HEK293 (cell line): ENCODE measurements around the gene GSK3B.

ENCODE experiments used
- ELK4 ChIP-seq: IDR thresholded peaks from 2 replicates; pipeline ENCODE4 v1.6.1; 2011; ENCODE audit warnings: mild to moderate bottlenecking, low read depth, low read length, borderline replicate concordance
- SCRT1 ChIP-seq: fragments of 450-650 bp; formaldehyde crosslinking; IDR thresholded peaks from 2 replicates; pipeline ENCODE4 v1.5.1; 2016; ENCODE audit warnings: missing biosample characterization, missing genetic modification characterization, borderline replicate concordance
- YY1 ChIP-seq: fragments of 450-650 bp; formaldehyde crosslinking; IDR thresholded peaks from 2 replicates; pipeline ENCODE4 v1.5.1; 2018; ENCODE audit warnings: missing biosample characterization, missing genetic modification characterization
- ZBTB1 ChIP-seq: fragments of 450-650 bp; formaldehyde crosslinking; IDR thresholded peaks from 2 replicates; pipeline ENCODE4 v1.5.1; 2016; ENCODE audit warnings: missing biosample characterization, missing genetic modification characterization
- ZBTB20 ChIP-seq: fragments of 450-650 bp; formaldehyde crosslinking; IDR thresholded peaks from 2 replicates; pipeline ENCODE4 v1.5.1; 2016; ENCODE audit warnings: missing biosample characterization, missing genetic modification characterization
- ZBTB26 ChIP-seq: fragments of 450-650 bp; formaldehyde crosslinking; optimal IDR thresholded peaks from 2 replicates; pipeline ENCODE3; 2016; ENCODE audit warnings: missing biosample characterization, mild to moderate bottlenecking, missing genetic modification characterization
- ZNF121 ChIP-seq: fragments of 450-650 bp; formaldehyde crosslinking; IDR thresholded peaks from 2 replicates; pipeline ENCODE4 v1.5.1; 2016; ENCODE audit warnings: missing biosample characterization, missing genetic modification characterization
- ZNF2 ChIP-seq: fragments of 450-650 bp; formaldehyde crosslinking; IDR thresholded peaks from 2 replicates; pipeline ENCODE4 v1.5.1; 2016; ENCODE audit warnings: missing biosample characterization, missing genetic modification characterization
- ZNF335 ChIP-seq: fragments of 450-650 bp; formaldehyde crosslinking; conservative IDR thresholded peaks from 2 replicates; pipeline ENCODE4 v1.5.1; 2016; ENCODE audit warnings: missing biosample characterization, missing genetic modification characterization
- ZNF398 ChIP-seq: fragments of 450-650 bp; formaldehyde crosslinking; IDR thresholded peaks from 2 replicates; pipeline ENCODE4 v1.5.1; 2017; ENCODE audit warnings: missing biosample characterization, missing genetic modification characterization
- ZNF423 ChIP-seq: fragments of 450-650 bp; formaldehyde crosslinking; IDR thresholded peaks from 2 replicates; pipeline ENCODE4 v1.5.1; 2016; ENCODE audit warnings: missing biosample characterization, missing genetic modification characterization
- ZNF776 ChIP-seq: fragments of 450-650 bp; formaldehyde crosslinking; IDR thresholded peaks from 2 replicates; pipeline ENCODE4 v1.5.0; 2017; ENCODE audit warnings: missing biosample characterization, missing genetic modification characterization, borderline replicate concordance
- TF ChIP-seq, protein P1 (sequence below): fragments of 450-650 bp; formaldehyde crosslinking; IDR thresholded peaks from 2 replicates; pipeline ENCODE4 v1.5.1; 2016; ENCODE audit warnings: missing biosample characterization, missing genetic modification characterization

DNA sequence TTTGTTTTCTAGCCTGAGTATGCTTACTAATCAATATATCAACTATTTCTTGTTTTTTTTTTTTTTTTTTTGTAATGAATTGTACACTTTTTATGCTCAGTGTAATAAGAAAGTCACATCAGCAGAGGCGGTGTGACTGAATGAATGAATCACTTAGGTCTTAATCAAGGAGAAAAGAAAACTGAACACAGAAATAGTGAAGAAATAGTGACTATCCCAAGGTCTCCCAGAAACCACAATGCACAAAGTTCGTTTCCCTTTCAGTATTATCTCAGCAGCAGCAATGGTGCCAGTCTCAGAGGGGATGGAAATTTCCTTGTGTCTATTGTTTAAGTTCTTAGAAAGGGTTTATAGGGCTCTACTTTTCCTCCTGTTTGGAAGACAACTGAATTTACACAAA is 231.6 kb downstream of the GSK3B start:
- TF ChIP-seq, protein P1, sequence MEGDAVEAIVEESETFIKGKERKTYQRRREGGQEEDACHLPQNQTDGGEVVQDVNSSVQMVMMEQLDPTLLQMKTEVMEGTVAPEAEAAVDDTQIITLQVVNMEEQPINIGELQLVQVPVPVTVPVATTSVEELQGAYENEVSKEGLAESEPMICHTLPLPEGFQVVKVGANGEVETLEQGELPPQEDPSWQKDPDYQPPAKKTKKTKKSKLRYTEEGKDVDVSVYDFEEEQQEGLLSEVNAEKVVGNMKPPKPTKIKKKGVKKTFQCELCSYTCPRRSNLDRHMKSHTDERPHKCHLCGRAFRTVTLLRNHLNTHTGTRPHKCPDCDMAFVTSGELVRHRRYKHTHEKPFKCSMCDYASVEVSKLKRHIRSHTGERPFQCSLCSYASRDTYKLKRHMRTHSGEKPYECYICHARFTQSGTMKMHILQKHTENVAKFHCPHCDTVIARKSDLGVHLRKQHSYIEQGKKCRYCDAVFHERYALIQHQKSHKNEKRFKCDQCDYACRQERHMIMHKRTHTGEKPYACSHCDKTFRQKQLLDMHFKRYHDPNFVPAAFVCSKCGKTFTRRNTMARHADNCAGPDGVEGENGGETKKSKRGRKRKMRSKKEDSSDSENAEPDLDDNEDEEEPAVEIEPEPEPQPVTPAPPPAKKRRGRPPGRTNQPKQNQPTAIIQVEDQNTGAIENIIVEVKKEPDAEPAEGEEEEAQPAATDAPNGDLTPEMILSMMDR (tag by site-specific recombination), result no peak
- TF ChIP-seq SCRT1, result no peak
- no peak for TF ChIP-seq ZBTB26
- TF ChIP-seq ZNF398 (tag by site-specific recombination), result no peak
- TF ChIP-seq ZNF2, result no peak
- TF ChIP-seq YY1 (tag by site-specific recombination), result no peak
- no peak for TF ChIP-seq ZNF121 (tag by site-specific recombination)
- no peak for TF ChIP-seq ELK4
- no peak for TF ChIP-seq ZBTB20
- no peak for TF ChIP-seq ZNF335 (tag by site-specific recombination)
- no peak for TF ChIP-seq ZNF776 (tag by site-specific recombination)
- TF ChIP-seq ZNF423 (tag by site-specific recombination), result no peak
- no peak for TF ChIP-seq ZBTB1
